Measurements from ENCODE around the gene ADAMTS18. TPM values are rescaled to one million over a fixed set of nuclear protein-coding genes. Genes with fewer than 3 reads are reported as not detected.

Gene ADAMTS18
- total RNA-seq: not detected
- long read RNA-seq: 0 reads

- 0% methylated on average over 15 of the region's 92 CpGs for WGBS (ENCODE audit: insufficient coverage, low coverage, low lambda C conversion rate, missing lambda C conversion rate)
- intact Hi-C loops (cut with DNase I): no loop called here
- H3K4me1 ChIP-seq: no peaks in the 10 kb centered on the region
- H3K27me3 ChIP-seq: peaks cover 0 to 3% of the 10 kb centered on the region in 2 donors
- H3K4me3 ChIP-seq: no peak within 1 kb of the TSS
- DNase-seq (no peak), ATAC-seq (no peak)
- no peaks in the 10 kb centered on the region for H3K36me3 ChIP-seq
- no peaks in the 10 kb centered on the region for H3K9me3 ChIP-seq
- no peak within 1 kb of the TSS for H3K27ac ChIP-seq
- TF ChIP-seq CTCF (IDR thresholded peaks at IDR 0.05) (no peak), POLR2A (IDR thresholded peaks at IDR 0.05) (no peak)
Measured at GRCh38 chr16:77434530-77435271, at the start of gene ADAMTS18. Gene ADAMTS18, minus strand, starts transcription at chr16:77435034. Its CDS starts 339 bp downstream, at chr16:77434695.

GRCh38 chr16:77480681-77481315 lies 46.0 kb upstream of the ADAMTS18 start:
- Histone ChIP-seq H3K27me3 (no peaks in the 10 kb centered on the region), H3K27ac (no peak overlapping the region), H3K4me3 (no peak overlapping the region), H3K4me1 (no peaks in the 10 kb centered on the region), H3K36me3 (no peaks in the 10 kb centered on the region), H3K9me3 (no peaks in the 10 kb centered on the region)
- TF ChIP-seq CTCF (IDR thresholded peaks at IDR 0.05) (no peak), POLR2A (IDR thresholded peaks at IDR 0.05) (no peak)
- WGBS (ENCODE audit: insufficient coverage, low coverage, low lambda C conversion rate, missing lambda C conversion rate): 62% methylated on average over 3 of the region's 3 CpGs
- ATAC-seq (no peak), DNase-seq (no peak)
- intact Hi-C loops (cut with DNase I): no loop called here

GRCh38 chr16:77472262-77472661 lies 37.4 kb upstream of the ADAMTS18 start:
- Histone ChIP-seq H3K4me1 (no peaks in the 10 kb centered on the region), H3K27me3 (no peaks in the 10 kb centered on the region), H3K9me3 (no peaks in the 10 kb centered on the region), H3K27ac (no peak overlapping the region), H3K36me3 (no peaks in the 10 kb centered on the region), H3K4me3 (no peak overlapping the region)
- TF ChIP-seq POLR2A (IDR thresholded peaks at IDR 0.05) (no peak), CTCF (IDR thresholded peaks at IDR 0.05) (no peak)
- DNase-seq (no peak), ATAC-seq (no peak)
- 63% methylated on average over 1 of the region's 1 CpG for WGBS (ENCODE audit: insufficient coverage, low coverage, low lambda C conversion rate, missing lambda C conversion rate)
- intact Hi-C loops (cut with DNase I): no loop called here

GRCh38 chr16:77470851-77471250 lies 36.0 kb upstream of the ADAMTS18 start:
- TF ChIP-seq CTCF (IDR thresholded peaks at IDR 0.05) (no peak), POLR2A (IDR thresholded peaks at IDR 0.05) (no peak)
- H3K36me3 ChIP-seq: no peaks in the 10 kb centered on the region
- no peaks in the 10 kb centered on the region for H3K27me3 ChIP-seq
- intact Hi-C loops (cut with DNase I): no loop called here
- H3K9me3 ChIP-seq: no peaks in the 10 kb centered on the region
- ATAC-seq (no peak), DNase-seq (no peak)
- H3K27ac ChIP-seq: no peak overlapping the region
- H3K4me3 ChIP-seq: no peak overlapping the region
- no peaks in the 10 kb centered on the region for H3K4me1 ChIP-seq
